ENCODE data around the gene MIA.
"Not testable (repeated sequence)": the region's sequence is repeated elsewhere in the genome, so short reads cannot be mapped to it uniquely, and the experiment has no call there.

- TF ChIP-seq CREB5 (CRISPR knock-in tag; IDR thresholded peaks at IDR 0.05; ENCODE audit: low read depth); RARB (CRISPR knock-in tag; IDR thresholded peaks at IDR 0.05); PPARA (CRISPR knock-in tag; IDR thresholded peaks at IDR 0.05; ENCODE audit: borderline replicate concordance); CSDC2 (CRISPR knock-in tag; IDR thresholded peaks at IDR 0.05); ISL1 (CRISPR knock-in tag; IDR thresholded peaks at IDR 0.05); PATZ1 (CRISPR knock-in tag; IDR thresholded peaks at IDR 0.05; ENCODE audit: borderline replicate concordance); ZNF8 (CRISPR knock-in tag; IDR thresholded peaks at IDR 0.05): not testable (repeated sequence)
Observed at GRCh38 chr19:40784146-40784545, 8.8 kb downstream of the MIA start.

All from SK-N-SH treated with all-trans-retinoic acid at 6 μM for 48 hours (cell line).